ENCODE results near the gene ABI3BP.

The ABI3BP gene

GRCh38 chr3:100717637-100718487 is 275.4 kb downstream of the ABI3BP start:
- no peak for DNase-seq

GRCh38 chr3:100717063-100717462 is 276.2 kb downstream of the ABI3BP start:
- no peak for DNase-seq

- DNase-seq: no peak
Measured at GRCh38 chr3:100715176-100715575, 278.0 kb downstream of the ABI3BP start.

- peak; percentile 23 for DNase-seq
Measured at GRCh38 chr3:100710261-100710968, 282.8 kb downstream of the ABI3BP start.

- DNase-seq: peak; percentile 25
Measured at GRCh38 chr3:100709842-100710260, 283.4 kb downstream of the ABI3BP start.

GRCh38 chr3:100708989-100709841 is 284.0 kb downstream of the ABI3BP start, which contains the start of gene TFG:
Gene TFG, plus strand, starts transcription at chr3:100709494. Its CDS starts 4,192 bp downstream, at chr3:100713686.
- DNase-seq: peak; percentile 94

GRCh38 chr3:100708644-100708988 is 284.6 kb downstream of the ABI3BP start:
- DNase-seq: no peak

- DNase-seq: no peak
Measured at GRCh38 chr3:100706365-100706764, 286.9 kb downstream of the ABI3BP start.

- DNase-seq: no peak
Measured at GRCh38 chr3:100703865-100704264, 289.4 kb downstream of the ABI3BP start.

- DNase-seq: no peak
Measured at GRCh38 chr3:100702980-100703345, 290.3 kb downstream of the ABI3BP start.

- DNase-seq: no peak
Measured at GRCh38 chr3:100702082-100702979, 290.9 kb downstream of the ABI3BP start.

- no peak for DNase-seq
Measured at GRCh38 chr3:100700708-100701107, 292.5 kb downstream of the ABI3BP start.
